ENCODE measurements around the gene RARA.

DNA sequence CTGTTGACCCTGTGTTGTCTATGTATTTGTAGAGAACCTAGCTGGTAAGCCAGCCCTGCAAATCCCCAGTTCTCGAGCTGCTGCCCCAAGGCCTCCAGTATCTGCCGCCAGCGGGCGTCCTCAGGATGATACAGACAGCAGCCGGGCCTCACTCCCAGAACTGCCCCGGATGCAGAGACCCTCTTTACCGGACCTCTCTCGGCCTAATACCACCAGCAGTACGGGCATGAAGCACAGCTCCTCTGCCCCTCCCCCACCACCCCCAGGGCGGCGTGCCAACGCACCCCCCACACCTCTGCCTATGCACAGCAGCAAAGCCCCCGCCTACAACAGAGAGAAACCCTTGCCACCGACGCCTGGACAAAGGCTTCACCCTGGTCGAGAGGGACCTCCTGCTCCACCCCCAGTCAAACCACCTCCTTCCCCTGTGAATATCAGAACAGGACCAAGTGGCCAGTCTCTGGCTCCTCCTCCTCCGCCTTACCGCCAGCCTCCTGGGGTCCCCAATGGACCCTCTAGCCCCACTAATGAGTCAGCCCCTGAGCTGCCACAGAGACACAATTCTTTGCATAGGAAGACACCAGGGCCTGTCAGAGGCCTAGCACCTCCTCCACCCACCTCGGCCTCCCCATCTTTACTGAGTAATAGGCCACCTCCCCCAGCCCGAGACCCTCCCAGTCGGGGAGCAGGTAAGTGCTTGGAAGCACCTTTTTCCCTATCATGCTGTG lies 44.4 kb upstream of the RARA start:
- TF ChIP-seq, protein P1, sequence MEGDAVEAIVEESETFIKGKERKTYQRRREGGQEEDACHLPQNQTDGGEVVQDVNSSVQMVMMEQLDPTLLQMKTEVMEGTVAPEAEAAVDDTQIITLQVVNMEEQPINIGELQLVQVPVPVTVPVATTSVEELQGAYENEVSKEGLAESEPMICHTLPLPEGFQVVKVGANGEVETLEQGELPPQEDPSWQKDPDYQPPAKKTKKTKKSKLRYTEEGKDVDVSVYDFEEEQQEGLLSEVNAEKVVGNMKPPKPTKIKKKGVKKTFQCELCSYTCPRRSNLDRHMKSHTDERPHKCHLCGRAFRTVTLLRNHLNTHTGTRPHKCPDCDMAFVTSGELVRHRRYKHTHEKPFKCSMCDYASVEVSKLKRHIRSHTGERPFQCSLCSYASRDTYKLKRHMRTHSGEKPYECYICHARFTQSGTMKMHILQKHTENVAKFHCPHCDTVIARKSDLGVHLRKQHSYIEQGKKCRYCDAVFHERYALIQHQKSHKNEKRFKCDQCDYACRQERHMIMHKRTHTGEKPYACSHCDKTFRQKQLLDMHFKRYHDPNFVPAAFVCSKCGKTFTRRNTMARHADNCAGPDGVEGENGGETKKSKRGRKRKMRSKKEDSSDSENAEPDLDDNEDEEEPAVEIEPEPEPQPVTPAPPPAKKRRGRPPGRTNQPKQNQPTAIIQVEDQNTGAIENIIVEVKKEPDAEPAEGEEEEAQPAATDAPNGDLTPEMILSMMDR (IDR thresholded peaks at IDR 0.05): no peak
- TF ChIP-seq POLR2AphosphoS5 (IDR thresholded peaks at IDR 0.05) (no peak), POLR2A (IDR thresholded peaks at IDR 0.05) (no peak), EP300 (IDR thresholded peaks at IDR 0.05) (no peak)

Data from upper lobe of left lung (tissue), 4 donors.